Hippocampal formation (tissue), 2 donors: ENCODE results near the gene KMT2B.

Experiments used
- DNase-seq, 2 donors: peaks; one replicate each; lab custom pipeline; 2025; lab: John Stamatoyannopoulos, UW

The KMT2B gene

GRCh38 chr19:35742121-35742724 lies 24.4 kb downstream of the KMT2B start, which contains the start of gene IGFLR1:
TSS of gene IGFLR1 (minus strand) at chr19:35742452. CDS start at chr19:35741180, 1,272 bp downstream.
- peak in 1 of 2 donors; percentile 31 for DNase-seq

GRCh38 chr19:35743640-35744429 lies 26.0 kb downstream of the KMT2B start:
- DNase-seq: no peak

GRCh38 chr19:35744430-35745327 lies 26.9 kb downstream of the KMT2B start:
- peak; percentile 88 to 90 for DNase-seq

DNA sequence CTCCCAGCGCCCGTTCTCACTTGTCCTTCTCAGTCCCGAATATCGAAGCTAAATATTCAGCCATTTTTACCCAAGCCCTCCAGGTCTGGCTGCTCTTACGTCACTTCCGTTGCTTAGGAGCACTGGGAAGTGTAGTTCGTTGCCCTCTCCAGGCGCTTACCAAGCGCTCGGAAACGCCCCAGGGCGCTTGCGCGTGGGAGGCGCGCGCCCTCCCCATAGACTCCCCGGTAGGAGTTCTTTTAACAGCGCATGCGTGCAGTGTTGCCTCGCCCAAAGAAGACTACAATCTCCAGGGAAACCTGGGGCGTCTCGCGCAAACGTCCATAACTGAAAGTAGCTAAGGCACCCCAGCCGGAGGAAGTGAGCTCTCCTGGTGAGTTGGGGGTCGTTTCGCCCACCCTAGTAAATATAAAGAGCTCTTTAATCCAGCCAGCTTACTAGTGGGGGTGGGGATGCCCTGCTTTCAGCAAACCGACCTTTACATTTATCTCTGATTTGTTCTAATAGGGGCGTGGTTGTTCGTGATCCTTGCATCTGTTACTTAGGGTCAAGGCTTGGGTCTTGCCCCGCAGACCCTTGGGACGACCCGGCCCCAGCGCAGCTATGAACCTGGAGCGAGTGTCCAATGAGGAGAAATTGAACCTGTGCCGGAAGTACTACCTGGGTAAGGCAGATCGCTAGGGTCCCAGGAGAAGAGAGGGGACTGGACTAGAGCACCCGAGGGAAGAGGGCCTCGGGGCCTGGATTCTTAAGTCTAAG lies 27.7 kb downstream of the KMT2B start, which contains the start of the genes PSENEN and U2AF1L4:
TSS of gene PSENEN (plus strand) at position 324 of the 759 bp plus-strand sequence. CDS start at position 604, 280 bp downstream.
TSS of gene U2AF1L4 (minus strand) at position 91 of the 759 bp plus-strand sequence. CDS start at position 64, 27 bp downstream.
- peak; percentile 98 to 99 for DNase-seq

DNA sequence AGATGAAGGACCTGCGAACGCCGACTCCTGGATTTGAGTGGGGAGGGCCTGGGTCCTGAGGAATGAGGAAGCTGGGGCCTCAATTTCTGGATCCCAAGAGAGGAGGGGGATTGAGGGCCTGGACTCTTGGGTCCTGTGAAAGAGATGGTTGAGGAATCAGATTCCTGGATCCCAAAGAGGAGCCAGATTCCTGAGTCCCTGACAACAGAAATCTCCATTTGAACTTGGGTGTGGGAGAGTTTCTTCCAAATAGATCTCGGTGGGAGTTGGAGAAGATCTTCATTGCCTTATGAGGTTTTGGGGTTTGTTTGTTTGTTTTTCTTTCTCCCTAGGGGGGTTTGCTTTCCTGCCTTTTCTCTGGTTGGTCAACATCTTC lies 28.3 kb downstream of the KMT2B start:
- DNase-seq: no peak

GRCh38 chr19:35746531-35746930 lies 28.7 kb downstream of the KMT2B start:
- DNase-seq: no peak

GRCh38 chr19:35748106-35749020 lies 30.6 kb downstream of the KMT2B start, which contains the start of gene LIN37:
TSS of gene LIN37 (plus strand) at chr19:35748576. CDS start at chr19:35748725, 149 bp downstream.
- DNase-seq: peak; percentile 100

DNA sequence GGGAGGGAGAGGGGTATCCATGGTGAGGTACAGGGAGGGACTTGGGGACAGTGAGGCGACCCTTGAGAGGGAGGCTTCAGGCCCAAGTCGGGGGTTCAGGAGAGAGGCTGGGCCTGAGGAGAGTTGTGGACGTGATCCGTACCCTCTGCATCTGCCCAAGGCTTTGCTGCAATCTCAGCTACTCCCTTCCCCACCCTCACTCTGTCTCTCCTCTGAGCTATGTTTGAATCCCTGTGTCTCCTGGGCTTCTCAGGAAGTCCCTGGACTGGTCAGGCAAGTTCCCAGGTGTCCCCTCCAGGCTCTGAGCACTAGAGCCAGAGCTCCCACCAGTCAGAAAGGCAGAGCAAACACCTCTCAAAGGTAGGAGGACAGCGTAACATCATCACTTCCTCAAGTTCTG lies 32.4 kb downstream of the KMT2B start:
- no peak for DNase-seq

- no peak for DNase-seq
Measured at GRCh38 chr19:35751839-35752745, 34.3 kb downstream of the KMT2B start.

GRCh38 chr19:35752746-35753350 lies 35.0 kb downstream of the KMT2B start:
- no peak for DNase-seq

DNA sequence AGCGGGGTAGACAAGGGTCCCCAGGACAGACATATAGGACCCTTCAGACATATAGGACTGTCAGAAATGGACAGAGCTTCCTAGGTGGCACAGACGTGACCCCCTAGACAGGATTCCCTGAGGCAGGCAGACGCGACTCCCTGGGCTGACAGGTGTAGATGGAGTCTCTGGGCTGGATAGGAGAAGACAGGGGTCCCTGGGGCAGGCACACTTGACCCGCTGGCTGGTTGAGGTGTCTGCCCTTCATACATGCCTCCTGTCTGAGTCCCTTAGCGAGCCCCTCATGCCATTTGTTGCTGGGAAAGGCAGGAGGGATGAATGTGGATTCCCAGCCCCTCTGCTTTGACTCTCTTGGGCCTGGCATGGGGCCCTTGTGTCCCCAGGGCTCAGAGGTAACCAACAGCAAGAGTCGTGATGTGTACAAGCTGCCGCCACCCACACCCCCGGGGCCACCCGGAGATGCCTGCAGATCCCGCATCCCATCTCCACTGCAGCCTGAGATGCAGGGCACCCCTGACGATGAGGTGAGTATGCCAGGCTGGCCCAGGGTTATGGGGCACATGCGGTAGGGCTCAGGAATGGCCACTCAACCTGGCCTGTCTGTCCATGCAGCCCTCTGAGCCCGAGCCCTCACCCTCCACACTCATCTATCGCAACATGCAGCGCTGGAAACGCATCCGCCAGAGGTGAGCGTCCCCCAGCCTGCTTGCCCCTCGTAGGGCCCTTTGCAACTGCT lies 36.0 kb downstream of the KMT2B start:
- no peak for DNase-seq

DNA sequence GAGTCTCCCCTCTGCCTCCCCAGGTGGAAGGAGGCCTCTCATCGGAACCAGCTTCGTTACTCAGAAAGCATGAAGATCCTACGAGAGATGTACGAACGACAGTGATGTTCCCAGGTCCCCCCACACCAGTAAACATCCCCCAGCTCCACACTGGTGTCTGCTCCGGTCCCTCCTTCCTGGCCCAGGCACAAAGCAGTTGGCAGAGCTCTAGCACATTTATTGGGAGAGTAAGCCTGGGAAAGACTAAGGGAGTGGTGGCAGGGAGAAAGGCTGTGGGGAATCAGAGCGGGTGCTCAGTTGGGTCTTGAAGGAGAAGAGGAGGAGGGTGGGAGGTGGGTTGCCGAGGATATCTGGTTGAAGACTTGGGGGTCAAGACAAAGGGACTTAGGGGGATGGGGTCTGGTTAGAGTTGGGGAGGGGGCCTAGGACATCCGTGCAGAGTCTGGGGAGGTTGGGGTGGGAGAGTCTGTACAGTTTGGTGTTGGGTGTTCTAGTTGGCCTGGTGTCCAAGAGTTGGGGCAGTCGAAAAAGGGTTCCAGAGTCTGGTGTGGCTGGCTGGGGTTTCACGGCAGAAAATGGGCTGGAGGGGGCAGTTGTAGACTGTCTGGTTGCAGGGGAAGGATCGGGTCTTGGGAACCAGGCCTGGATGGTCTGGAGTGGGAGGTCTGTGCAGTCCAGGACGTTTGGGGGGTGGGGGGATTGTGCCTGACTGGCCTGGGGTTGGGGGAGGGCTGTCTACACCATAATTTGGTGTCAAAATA lies 36.7 kb downstream of the KMT2B start:
- DNase-seq: no peak

GRCh38 chr19:35755131-35755549 lies 37.3 kb downstream of the KMT2B start:
- no peak for DNase-seq

DNA sequence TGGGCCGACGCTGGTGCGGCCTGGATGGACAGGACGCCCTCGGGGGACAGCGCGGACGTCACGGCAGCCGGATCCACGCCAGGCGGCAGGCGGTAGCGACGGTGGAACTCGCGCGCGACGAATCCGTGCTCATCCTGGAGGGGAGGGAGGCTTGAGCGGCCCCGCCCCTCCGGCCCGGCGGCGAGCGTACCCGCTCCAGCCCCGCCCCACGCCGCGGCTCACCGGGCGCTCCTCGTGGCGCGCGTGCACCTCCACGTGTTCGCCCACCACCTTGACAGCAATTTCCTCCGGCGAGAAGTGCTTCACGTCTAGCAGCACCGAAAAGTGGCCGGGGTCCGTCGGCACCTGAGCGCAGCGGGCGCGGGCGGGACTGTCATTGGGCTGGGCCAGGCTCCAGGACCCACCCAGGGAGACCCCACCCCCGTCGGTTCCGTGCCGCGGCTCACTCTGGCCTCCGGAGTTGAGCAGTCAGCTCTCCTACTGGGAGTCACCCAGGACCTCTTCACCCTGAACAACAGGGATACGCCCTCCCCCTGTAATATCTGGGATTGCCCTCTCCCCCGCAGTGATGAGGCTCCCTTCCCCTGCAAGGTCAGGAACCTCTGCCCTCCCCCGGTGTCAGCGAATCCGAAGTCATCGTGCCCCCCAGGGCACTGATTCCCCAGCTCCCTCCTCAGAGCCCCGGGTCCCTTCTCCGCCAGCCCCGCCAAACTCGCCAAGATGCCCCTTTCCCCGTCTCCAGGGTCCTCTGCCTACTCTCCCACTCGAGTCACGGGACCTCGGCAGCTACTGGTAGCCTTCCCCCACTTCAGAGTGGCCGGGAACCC lies 38.0 kb downstream of the KMT2B start:
- DNase-seq: no peak

DNA sequence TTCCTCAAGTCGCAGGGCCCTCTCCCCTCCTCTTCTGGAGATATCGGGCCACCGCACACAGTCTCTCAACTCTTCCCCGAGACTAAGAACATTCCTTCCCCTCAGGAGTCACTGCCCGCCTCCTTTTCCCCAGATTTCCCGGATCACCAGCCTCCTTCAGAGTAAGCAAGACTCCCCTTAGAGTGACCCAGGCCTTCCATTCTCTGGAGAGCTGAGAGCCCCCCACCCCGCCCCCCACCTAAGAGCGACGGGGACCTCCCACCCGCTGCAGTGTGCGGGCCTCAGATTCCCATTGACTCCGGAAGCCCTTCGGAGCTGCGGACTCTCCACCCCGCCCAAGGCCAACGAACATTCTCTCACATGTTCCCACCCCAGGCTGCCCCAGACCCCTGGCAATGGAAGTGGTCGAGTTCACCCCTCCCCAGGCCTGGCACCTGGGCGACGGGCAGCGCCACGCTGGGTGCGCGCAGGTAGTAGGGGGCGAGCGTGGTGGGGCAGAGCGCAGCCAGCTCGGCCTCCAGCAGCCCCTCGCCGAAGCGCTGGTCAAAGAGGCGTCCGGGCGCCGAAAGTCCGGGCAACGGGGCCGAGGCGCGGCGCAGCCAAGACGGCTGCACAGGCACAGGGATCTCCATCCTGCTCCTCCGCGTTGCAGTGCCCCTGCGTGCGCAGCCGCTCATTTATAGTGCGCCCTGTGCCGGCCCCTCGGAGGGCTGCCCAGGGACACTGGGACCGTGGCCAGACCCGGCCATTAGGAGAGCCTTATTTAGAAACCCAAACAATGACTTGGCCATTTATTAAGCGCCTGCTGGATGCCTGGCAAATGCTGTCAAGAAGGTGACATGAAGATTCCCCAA lies 38.8 kb downstream of the KMT2B start, which contains the start of gene HSPB6:
TSS of gene HSPB6 (minus strand) at position 653 of the 854 bp plus-strand sequence. CDS start at position 632, 21 bp downstream.
- DNase-seq: peak in 1 of 2 donors; percentile 35
